Endothelial cell of umbilical vein (primary cell): Measurements from ENCODE around the gene EPO. TPM values are rescaled to one million over a fixed set of nuclear protein-coding genes. Genes with fewer than 3 reads are reported as not detected.

Experiments used
- BruUV-seq: library from RNA; stranded (reverse); fragments of 400-500 nt; replicated peaks from 2 replicates; lab custom pipeline; 2021; lab: Mats Ljungman, UMichigan
- CTCF ChIA-PET: fragments of 300-600, 350-600 bp; sonication (Branson Sonifier 250); formaldehyde crosslinking; loops from one replicate; lab custom pipeline; 2021; ENCODE audit warnings: antibody characterized with exemption, inconsistent platforms; lab: Charles Lee
- POLR2A ChIA-PET: fragments of 300-600, 350-600 bp; sonication (Branson Sonifier 250); formaldehyde crosslinking; loops from one replicate; lab custom pipeline; 2021; ENCODE audit warnings: antibody characterized with exemption, inconsistent platforms; lab: Charles Lee
- DNase-seq: peaks from one replicate; pipeline ENCODE4 v3.0.0-alpha.2; 2011; ENCODE audit warnings: low read depth, low spot score
- FAIRE-seq: peaks from 2 replicates; lab custom pipeline; 2011; peaks lifted over from hg19 to GRCh38; lab: Jason Lieb, UNC
- H2AFZ ChIP-seq: 2 replicates; pipeline ENCODE4 v1.6.0; 2012; ENCODE audit warnings: low read depth, low read length, control low read depth, inconsistent platforms
- H3K27ac ChIP-seq: 2 replicates; pipeline ENCODE4 v1.5.1; 2011; ENCODE audit warnings: low read depth, mild to moderate bottlenecking, control low read depth, low read length, moderate library complexity; ENCODE audit not compliant: insufficient read depth
- H3K27me3 ChIP-seq, 2 experiments: 2 replicates each; pipeline versions ENCODE4 v1.6.0 to v1.6.1; 2011; ENCODE audit warnings: low read length in 2 of 2, mixed read lengths in 1 of 2; ENCODE audit not compliant: control insufficient read depth in 2 of 2, insufficient read depth in 2 of 2
- H3K36me3 ChIP-seq, 2 experiments: 2 replicates in 1 of 2; 3 replicates in 1 of 2; pipeline ENCODE4 v1.5.1; 2011; ENCODE audit warnings: low read length in 2 of 2, mild to moderate bottlenecking in 1 of 2, moderate library complexity in 1 of 2; ENCODE audit not compliant: control insufficient read depth in 2 of 2, insufficient read depth in 2 of 2; ENCODE audit errors: extremely low read depth in 1 of 2
- H3K4me1 ChIP-seq: 3 replicates; pipeline ENCODE4 v1.5.1; 2011; ENCODE audit warnings: mild to moderate bottlenecking, low read length; ENCODE audit not compliant: control insufficient read depth, insufficient read depth; ENCODE audit errors: extremely low read depth
- H3K4me2 ChIP-seq: 2 replicates; pipeline ENCODE4 v1.6.1; 2011; ENCODE audit warnings: low read length, control low read depth, mixed read lengths; ENCODE audit not compliant: insufficient read depth
- H3K4me3 ChIP-seq, 3 experiments: fragments of 200-600 bp in 1 of 3; sonication (generic), shearing (Covaris generic) in 1 of 3; replicated peaks in 1 of 3; 2 replicates each; pipeline ENCODE4 v1.5.1; 2011 to 2016; ENCODE audit warnings: control low read depth in 3 of 3, low read length in 3 of 3, mild to moderate bottlenecking in 2 of 3, inconsistent platforms in 1 of 3, low read depth in 1 of 3, moderate library complexity in 1 of 3; ENCODE audit not compliant: insufficient read depth in 1 of 3
- H3K79me2 ChIP-seq: 2 replicates; pipeline ENCODE4 v1.6.0; 2012; ENCODE audit warnings: low read length, inconsistent platforms; ENCODE audit not compliant: control insufficient read depth, insufficient read depth
- H3K9ac ChIP-seq: replicated peaks from 2 replicates; pipeline ENCODE3; 2011; ENCODE audit warnings: low read length, control low read depth; ENCODE audit not compliant: insufficient read depth; ENCODE audit errors: extremely low read depth
- H3K9me1 ChIP-seq: replicated peaks from 3 replicates; pipeline ENCODE4 v1.6.0; 2011; ENCODE audit warnings: mild to moderate bottlenecking, low read length; ENCODE audit not compliant: control insufficient read depth, insufficient read depth; ENCODE audit errors: extremely low read depth
- H3K9me3 ChIP-seq: replicated peaks from 2 replicates; pipeline ENCODE4 v1.5.1; 2012; ENCODE audit warnings: low read length, inconsistent platforms; ENCODE audit not compliant: control insufficient read depth, insufficient read depth
- H4K20me1 ChIP-seq: replicated peaks from 2 replicates; pipeline ENCODE3; 2011; ENCODE audit warnings: mild to moderate bottlenecking, low read length; ENCODE audit not compliant: control insufficient read depth, insufficient read depth; ENCODE audit errors: extremely low read depth
- EZH2 ChIP-seq: IDR thresholded peaks from 2 replicates; pipeline ENCODE4 v1.6.1; 2012; ENCODE audit warnings: borderline replicate concordance, low read depth, mild to moderate bottlenecking, moderate library complexity, low read length, inconsistent platforms; ENCODE audit not compliant: severe bottlenecking
- GATA2 ChIP-seq: IDR thresholded peaks from 2 replicates; pipeline ENCODE4 v1.7.0; 2011; ENCODE audit warnings: low read depth, mild to moderate bottlenecking, moderate library complexity, mixed read lengths, low read length; ENCODE audit not compliant: insufficient read length, insufficient read depth
- JUN ChIP-seq: IDR thresholded peaks from 2 replicates; pipeline ENCODE4 v1.6.1; 2011; ENCODE audit warnings: borderline replicate concordance, low read depth; ENCODE audit not compliant: insufficient read length, insufficient read depth
- MYC ChIP-seq: IDR thresholded peaks from one replicate; pipeline ENCODE4 v1.6.1; 2011; ENCODE audit warnings: mild to moderate bottlenecking, low read depth, low read length
- POLR2A ChIP-seq: IDR thresholded peaks from 2 replicates; pipeline ENCODE4 v1.6.1; 2012; ENCODE audit warnings: low read depth, mild to moderate bottlenecking, control low read depth, low read length
- POLR2AphosphoS5 ChIP-seq: IDR thresholded peaks from 2 replicates; pipeline ENCODE4 v1.6.1; 2012; ENCODE audit warnings: low read depth, mild to moderate bottlenecking, control low read depth, low read length, moderate library complexity; ENCODE audit not compliant: insufficient read depth
- dilution Hi-C: fragments of 300-500 bp; cut with MboI; formaldehyde crosslinking; loops from one replicate; pipeline ENCODE4 v1.15.0; 2019; ENCODE audit warnings: low sequenced_read_pairs; ENCODE audit not compliant: extremely low pct_ligation_motif_present
- intact Hi-C: fragments of 100-400 bp; cut with micrococcal nuclease; formaldehyde crosslinking; loops from one replicate; pipeline ENCODE4 v1.10.0; 2022
- polyA plus RNA-seq, 4 experiments: library from polyadenylated mRNA; depleted of rRNA in 3 of 4; stranded (reverse) in 3 of 4; unstranded in 1 of 4; fragments of >200 nt; gene quantifications; 2 replicates each; pipeline versions ENCODE4 v1.2.1 to v1.2.3, GENCODE V29; 2011 to 2012; ENCODE audit warnings: missing spikeins in 1 of 4
- total RNA-seq: library from RNA; stranded (reverse); gene quantifications from 2 replicates; pipeline ENCODE4 v1.2.3, GENCODE V29; 2021
- TF ChIP-seq, protein P1 (sequence below), 2 donors: IDR thresholded peaks; 1 replicate in 1 of 2; 2 replicates in 1 of 2; pipeline ENCODE4 v1.5.1; 2011; ENCODE audit warnings: low read length in 2 of 2, mild to moderate bottlenecking in 2 of 2, moderate library complexity in 2 of 2, control low read depth in 1 of 2, inconsistent platforms in 1 of 2, low read depth in 1 of 2; ENCODE audit not compliant: insufficient read depth in 1 of 2; ENCODE audit errors: extremely low read depth in 1 of 2
- TF ChIP-seq, protein P2 (sequence below): IDR thresholded peaks from 2 replicates; pipeline ENCODE4 v1.6.1; 2011; ENCODE audit not compliant: insufficient read depth, insufficient read length

The EPO gene
- total and polyA plus RNA-seq, 2 donors (not counting 3 experiments of a cell fraction or from before 2014, with no cell fraction given): not detected

DNA sequence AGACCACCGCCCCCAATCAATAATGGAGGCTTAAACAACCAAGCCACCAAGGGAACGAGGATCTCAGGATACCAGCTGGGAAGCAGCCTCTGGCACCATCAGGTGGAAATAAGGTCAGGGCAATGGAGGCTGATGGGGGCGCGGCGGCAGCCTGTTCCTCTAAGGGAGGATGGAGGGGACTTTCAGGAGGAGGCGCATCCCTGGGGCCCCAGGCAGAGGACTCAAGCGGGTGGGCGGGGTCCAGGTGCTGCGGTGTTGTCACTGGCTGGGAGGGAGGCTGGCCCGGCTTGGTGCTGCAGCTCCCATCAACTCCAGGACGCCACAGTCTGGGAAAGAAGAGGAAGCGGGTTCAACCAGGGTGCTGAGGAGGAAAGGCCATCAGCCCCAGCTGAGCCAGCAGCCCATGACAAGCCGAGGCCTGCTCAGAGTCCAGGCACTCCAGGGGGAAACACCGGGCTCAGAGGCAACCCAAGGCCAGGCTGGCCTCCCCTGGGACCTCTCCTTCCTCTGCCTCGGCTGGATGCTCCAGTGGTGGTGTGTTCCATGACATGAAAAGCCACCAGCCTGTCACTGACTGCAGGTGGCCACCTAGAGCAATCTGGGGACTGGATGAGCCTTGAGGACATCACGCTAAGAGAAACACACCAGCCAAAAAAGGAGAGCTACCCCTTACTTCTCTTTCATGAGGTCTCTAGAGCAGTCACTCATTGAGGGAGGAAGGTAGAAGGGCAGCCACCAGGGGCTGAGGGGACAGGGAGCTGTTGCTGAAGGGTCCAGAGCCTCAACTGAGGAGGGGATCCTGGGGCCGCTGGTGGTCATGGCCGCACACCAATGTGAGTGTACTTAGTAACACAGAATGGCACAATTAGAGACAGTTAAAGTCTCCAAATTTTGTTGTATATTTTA lies 30.8 kb upstream of the EPO start:
- BruUV-seq: no TSS peak
- ChIA-PET POLR2A (no interaction called here), CTCF (interaction anchor here (5.0 to 7.5 kb wide), 2 partner anchors 8 to 15 kb away, joined by 60 to 76 read pairs; partner anchors contain the start of gene POP7)
- Histone ChIP-seq H3K9me3 (no peaks in the 10 kb centered on the region), H3K27ac (no peak overlapping the region), H2AFZ (no peak overlapping the region), H3K36me3 (peaks cover 3 to 41% of the 10 kb centered on the region in 2 experiments), H3K4me3 (no peak overlapping the region), H4K20me1 (peaks cover 2% of the 10 kb centered on the region), H3K9me1 (no peaks in the 10 kb centered on the region), H3K27me3 (no peaks in the 10 kb centered on the region), H3K4me1 (peaks cover 15% of the 10 kb centered on the region), H3K79me2 (peaks cover 47% of the 10 kb centered on the region), H3K9ac (no peak overlapping the region), H3K4me2 (no peak overlapping the region)
- DNase-seq (no peak), FAIRE-seq (no peak)
- TF ChIP-seq EZH2 (no peak), POLR2AphosphoS5 (no peak), POLR2A (no peak), JUN (no peak), GATA2 (no peak), MYC (no peak)
- TF ChIP-seq, protein P1, sequence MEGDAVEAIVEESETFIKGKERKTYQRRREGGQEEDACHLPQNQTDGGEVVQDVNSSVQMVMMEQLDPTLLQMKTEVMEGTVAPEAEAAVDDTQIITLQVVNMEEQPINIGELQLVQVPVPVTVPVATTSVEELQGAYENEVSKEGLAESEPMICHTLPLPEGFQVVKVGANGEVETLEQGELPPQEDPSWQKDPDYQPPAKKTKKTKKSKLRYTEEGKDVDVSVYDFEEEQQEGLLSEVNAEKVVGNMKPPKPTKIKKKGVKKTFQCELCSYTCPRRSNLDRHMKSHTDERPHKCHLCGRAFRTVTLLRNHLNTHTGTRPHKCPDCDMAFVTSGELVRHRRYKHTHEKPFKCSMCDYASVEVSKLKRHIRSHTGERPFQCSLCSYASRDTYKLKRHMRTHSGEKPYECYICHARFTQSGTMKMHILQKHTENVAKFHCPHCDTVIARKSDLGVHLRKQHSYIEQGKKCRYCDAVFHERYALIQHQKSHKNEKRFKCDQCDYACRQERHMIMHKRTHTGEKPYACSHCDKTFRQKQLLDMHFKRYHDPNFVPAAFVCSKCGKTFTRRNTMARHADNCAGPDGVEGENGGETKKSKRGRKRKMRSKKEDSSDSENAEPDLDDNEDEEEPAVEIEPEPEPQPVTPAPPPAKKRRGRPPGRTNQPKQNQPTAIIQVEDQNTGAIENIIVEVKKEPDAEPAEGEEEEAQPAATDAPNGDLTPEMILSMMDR (IDR thresholded peaks at IDR 0.05; ENCODE audit: extremely low read depth in 1 of 2, insufficient read depth in 1 of 2, low read depth in 1 of 2, low read length in 2 of 2): no peak
- TF ChIP-seq, protein P2, sequence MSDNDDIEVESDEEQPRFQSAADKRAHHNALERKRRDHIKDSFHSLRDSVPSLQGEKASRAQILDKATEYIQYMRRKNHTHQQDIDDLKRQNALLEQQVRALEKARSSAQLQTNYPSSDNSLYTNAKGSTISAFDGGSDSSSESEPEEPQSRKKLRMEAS: no peak
- dilution Hi-C loops: no loop called here
- intact Hi-C loops: loop anchor here (5.0 kb wide), 3 partner anchors 62 to 222 kb away; partner anchors contain the start of genes FBXO24 and LRCH4
